Caki2 (cell line): ENCODE results near the gene PRR19. TPM values are rescaled to one million over a fixed set of nuclear protein-coding genes. Genes with fewer than 3 reads are reported as not detected.

ENCODE experiments used
- DNase-seq: peaks from one replicate; pipeline ENCODE4 v3.0.0-alpha.2; 2015; ENCODE audit warnings: low read depth
- in situ Hi-C: cut with HindIII; loops from 2 replicates; pipeline ENCODE4 v1.10.0; 2016; ENCODE audit warnings: low sequenced_read_pairs, low pct_unique_long_range_greater_than_20kb, mixed read lengths
- total RNA-seq: library from RNA; depleted of rRNA; stranded (reverse); fragments of >200 nt; shearing (Covaris generic); gene quantifications from 2 replicates; pipeline ENCODE4 v1.2.3, GENCODE V29; 2014; ENCODE audit warnings: low replicate concordance; rRNA removed

Gene PRR19
- total RNA-seq, 1 experiment from 2014 or later: 3.0 TPM

DNA sequence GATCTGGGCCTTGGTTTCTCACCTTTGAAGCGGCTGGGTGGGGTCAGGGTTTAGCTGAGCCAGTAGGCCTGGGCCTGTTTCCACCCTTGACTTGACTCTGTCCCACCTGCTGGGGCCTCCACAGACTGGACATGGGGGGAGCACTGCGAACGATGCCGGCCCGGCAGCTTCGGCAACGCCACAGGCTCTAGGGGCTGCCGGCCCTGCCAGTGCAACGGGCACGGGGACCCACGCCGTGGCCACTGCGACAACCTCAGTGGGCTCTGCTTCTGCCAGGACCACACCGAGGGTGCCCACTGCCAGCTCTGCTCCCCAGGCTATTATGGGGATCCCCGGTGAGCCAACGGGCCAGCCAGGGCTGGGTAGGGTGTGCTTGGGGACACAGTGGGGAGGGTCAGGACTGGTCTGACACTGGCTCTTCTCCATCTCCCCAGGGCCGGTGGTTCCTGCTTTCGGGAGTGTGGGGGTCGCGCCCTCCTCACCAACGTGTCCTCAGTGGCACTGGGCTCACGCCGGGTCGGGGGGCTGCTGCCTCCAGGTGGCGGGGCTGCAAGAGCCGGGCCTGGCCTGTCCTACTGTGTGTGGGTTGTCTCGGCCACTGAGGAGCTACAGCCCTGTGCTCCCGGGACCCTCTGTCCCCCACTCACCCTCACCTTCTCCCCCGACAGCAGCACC is 51.5 kb downstream of the PRR19 start:
- no peak for DNase-seq
- in situ Hi-C loops: no loop called here

DNA sequence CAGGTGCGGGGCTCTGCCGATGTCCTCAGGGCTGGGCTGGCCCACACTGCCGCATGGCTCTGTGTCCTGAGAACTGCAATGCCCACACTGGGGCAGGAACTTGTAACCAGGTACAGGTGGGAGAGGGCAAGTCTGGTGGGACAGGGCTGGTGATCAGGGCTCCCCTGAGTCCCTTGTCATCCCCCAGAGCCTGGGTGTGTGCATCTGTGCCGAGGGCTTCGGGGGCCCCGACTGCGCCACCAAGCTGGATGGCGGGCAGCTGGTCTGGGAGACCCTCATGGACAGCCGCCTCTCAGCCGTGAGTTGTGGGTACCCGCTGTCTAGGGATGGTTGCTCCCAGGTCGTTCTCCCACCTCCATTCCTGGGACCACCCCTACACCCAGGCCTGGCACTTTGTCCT is 54.0 kb downstream of the PRR19 start:
- DNase-seq: no peak
- in situ Hi-C loops: no loop called here

DNA sequence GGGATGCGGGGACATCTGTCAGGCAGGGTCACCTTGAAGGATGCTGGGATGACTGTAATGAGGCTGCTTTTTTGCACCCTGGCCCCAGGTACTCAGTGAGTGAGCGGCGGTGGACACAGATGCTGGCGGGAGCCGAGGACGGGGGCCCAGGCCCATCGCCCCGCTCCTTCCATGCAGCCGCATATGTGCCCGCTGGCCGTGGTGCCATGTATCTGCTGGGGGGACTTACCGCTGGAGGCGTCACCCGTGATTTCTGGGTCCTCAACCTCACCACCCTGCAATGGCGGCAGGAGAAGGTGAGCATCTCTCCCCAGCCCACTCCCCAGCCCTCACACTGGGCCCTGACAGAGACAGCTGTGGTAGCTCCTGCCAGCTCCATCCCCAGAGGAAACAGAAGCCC is 54.8 kb downstream of the PRR19 start:
- in situ Hi-C loops: no loop called here
- DNase-seq: no peak

DNA sequence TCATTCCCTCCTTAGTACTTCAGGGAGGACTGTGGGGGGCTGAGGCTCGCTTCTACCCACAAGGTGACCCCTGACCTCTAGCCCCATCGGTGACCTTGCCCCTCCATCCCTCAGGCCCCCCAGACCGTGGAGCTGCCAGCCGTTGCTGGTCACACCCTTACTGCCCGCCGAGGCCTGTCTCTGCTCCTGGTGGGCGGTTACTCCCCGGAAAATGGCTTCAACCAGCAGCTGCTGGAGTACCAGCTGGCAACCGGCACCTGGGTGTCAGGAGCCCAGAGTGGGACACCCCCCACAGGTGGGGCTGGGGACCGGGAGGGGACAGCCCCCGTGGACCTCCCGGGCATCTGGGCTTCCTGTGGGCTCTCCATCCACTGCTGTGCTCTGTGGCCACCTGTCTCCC is 55.4 kb downstream of the PRR19 start:
- in situ Hi-C loops: no loop called here
- DNase-seq: no peak

Other genes with a start within 250 kb of the PRR19 start
- gene GRIK5, start 231.9 kb upstream of the PRR19 start, total RNA-seq: not detected in 2 replicates
- gene ZNF574, start 226.0 kb upstream of the PRR19 start, total RNA-seq: 18.2 and 24.6 TPM in 2 replicates
- not detected in 2 replicates for gene POU2F2, start 169.7 kb upstream of the PRR19 start, total RNA-seq
- 72.2 and 128 TPM in 2 replicates for gene DEDD2, start 84.5 kb upstream of the PRR19 start, total RNA-seq
- 8.4 and 12.4 TPM in 2 replicates for gene ZNF526, start 81.8 kb upstream of the PRR19 start, total RNA-seq
- gene GSK3A, start 59.5 kb upstream of the PRR19 start, total RNA-seq: 29.9 and 32.2 TPM in 2 replicates
- gene ERF, start 47.0 kb upstream of the PRR19 start, total RNA-seq: 47.1 and 49.5 TPM in 2 replicates
- 13.6 and 27.5 TPM in 2 replicates for gene CIC, start 32.9 kb upstream of the PRR19 start, total RNA-seq
- gene PAFAH1B3, start 492 bp downstream of the PRR19 start, total RNA-seq: 142 and 150 TPM in 2 replicates
- gene TMEM145, start 11.2 kb downstream of the PRR19 start, total RNA-seq: not detected in 2 replicates
- gene MEGF8, start 23.5 kb downstream of the PRR19 start, total RNA-seq: 36.8 and 75.6 TPM in 2 replicates
- 22.1 TPM in 1 of 2 replicates, not detected in the other for gene CNFN, start 88.2 kb downstream of the PRR19 start, total RNA-seq
- 5.7 and 13.1 TPM in 2 replicates for gene LIPE, start 125.3 kb downstream of the PRR19 start, total RNA-seq
- gene CXCL17, start 140.8 kb downstream of the PRR19 start, total RNA-seq: not detected in 2 replicates
- gene CEACAM1, start 226.3 kb downstream of the PRR19 start, total RNA-seq: 0.09 TPM in 1 of 2 replicates, not detected in the other